Skeletal muscle satellite cell (primary cell): Measurements from ENCODE around the gene CSF1.
"Not testable (repeated sequence)": the region's sequence is repeated elsewhere in the genome, so short reads cannot be mapped to it uniquely, and the experiment has no call there.

Experiments used
- H3K27me3 ChIP-seq: 2 replicates; pipeline ENCODE4 v1.7.0; 2013; ENCODE audit warnings: low read length; ENCODE audit not compliant: control insufficient read depth, insufficient read depth
- H3K36me3 ChIP-seq: 2 replicates; pipeline ENCODE4 v1.7.0; 2013; ENCODE audit warnings: mild to moderate bottlenecking, control low read depth, low read length; ENCODE audit not compliant: insufficient read depth
- H3K4me1 ChIP-seq: 2 replicates; pipeline ENCODE4 v1.7.0; 2013; ENCODE audit warnings: low read length; ENCODE audit not compliant: control insufficient read depth, insufficient read depth
- H3K4me2 ChIP-seq: 2 replicates; pipeline ENCODE4 v1.7.0; 2013; ENCODE audit warnings: mild to moderate bottlenecking, low read length
- H3K4me3 ChIP-seq: 2 replicates; pipeline ENCODE4 v1.7.0; 2013; ENCODE audit warnings: low read length
- H3K9ac ChIP-seq: 2 replicates; pipeline ENCODE4 v1.7.0; 2013; ENCODE audit warnings: mild to moderate bottlenecking, low read depth, low read length, moderate library complexity
- H3K9me3 ChIP-seq: replicated peaks from 2 replicates; pipeline ENCODE4 v1.7.0; 2013; ENCODE audit warnings: mild to moderate bottlenecking, control low read depth, low read length

The CSF1 gene

DNA sequence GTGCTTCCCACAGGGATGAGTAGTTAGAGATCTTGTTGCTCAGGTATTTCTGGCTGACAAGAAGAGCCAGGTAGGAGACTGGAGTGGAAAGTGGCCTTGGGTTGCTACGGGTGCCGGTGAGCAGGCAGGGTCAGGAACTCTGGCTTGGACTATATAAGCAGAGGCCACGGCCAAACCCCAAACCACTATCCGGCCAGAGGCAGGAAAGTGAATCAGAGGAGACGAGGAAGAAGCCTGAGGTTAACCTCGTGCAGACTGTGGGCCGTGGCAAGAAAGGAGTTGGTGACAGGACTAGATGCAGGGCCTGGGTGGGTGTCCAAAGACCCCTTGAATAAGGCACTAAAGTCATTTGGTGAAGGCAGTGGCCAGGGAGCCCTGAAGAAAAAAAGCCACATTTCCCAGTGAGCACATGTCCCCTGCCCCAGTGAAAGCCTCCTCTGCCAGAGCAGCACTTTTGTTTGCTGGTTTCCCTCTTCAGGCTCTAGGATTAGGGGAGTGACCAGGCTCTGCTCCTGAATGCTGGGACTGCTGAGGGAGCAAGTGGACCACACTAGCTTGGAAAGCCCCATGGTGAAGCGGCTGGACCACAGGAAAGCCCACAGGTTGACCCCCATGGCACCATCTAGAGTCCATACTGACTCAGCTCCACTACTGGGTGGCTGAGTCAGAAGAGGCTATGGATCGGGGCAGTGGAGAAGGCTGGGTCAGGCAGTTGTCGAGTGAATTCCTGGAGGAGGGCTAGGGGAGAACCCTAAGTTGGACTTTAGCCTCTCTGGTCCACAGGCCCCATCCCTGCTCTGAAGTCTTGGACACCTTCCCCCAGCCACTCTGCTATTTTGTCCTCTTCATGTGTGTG lies 23.4 kb downstream of the CSF1 start:
- Histone ChIP-seq H3K4me3 (no peak overlapping the region), H3K4me2 (peak overlapping the region; percentile 37), H3K9me3 (peaks cover 3% of the 10 kb centered on the region), H3K27me3 (no peaks in the 10 kb centered on the region), H3K9ac (peak overlapping the region; percentile 8), H3K36me3 (peaks cover 14% of the 10 kb centered on the region), H3K4me1 (peaks cover 31% of the 10 kb centered on the region)

DNA sequence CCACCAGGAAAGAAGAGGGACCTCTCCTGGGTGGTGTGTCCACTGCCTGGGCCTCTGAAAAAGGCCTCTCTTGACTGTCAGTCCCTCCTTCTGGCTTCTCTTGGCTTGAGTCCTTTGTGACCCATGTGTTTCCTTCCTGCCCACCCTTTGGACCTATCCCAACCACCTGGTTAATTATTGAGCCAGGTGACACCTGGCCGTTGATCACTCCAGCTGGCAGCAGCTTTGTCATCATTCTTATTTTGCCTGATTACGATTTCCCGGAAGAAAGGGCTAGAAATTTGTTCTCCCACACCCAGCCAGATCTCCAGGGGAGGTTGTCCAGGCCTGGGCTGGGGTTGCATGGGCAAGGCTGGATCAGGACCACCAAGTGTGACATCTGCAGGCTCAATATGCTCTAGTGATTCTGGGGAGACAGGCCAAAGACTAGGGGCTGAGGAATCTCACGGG lies 24.8 kb downstream of the CSF1 start:
- H3K36me3 ChIP-seq: peaks cover under 1% of the 10 kb centered on the region
- no peak overlapping the region for H3K4me3 ChIP-seq
- peaks cover 25% of the 10 kb centered on the region for H3K4me1 ChIP-seq
- no peak overlapping the region for H3K9ac ChIP-seq
- H3K4me2 ChIP-seq: no peak overlapping the region
- no peaks in the 10 kb centered on the region for H3K27me3 ChIP-seq
- H3K9me3 ChIP-seq: peaks cover 3% of the 10 kb centered on the region

DNA sequence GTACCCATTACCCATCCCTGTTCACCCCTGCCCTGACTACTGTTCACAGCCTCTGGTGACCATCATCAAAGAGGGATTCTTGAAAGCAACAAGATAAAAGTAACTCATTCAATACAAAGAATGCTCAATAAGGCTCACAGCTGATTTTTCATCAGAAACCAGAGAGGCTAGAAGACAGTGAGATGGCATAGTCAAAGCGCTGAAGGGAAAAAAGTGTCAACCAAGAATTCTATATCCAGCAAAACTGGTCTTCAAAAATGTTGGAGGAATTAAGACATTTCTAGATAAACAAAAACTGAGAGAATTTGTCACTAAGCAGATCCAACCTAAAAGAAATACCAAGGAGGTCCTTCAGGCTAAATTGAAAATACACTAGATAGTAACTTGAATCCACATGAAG lies 27.1 kb downstream of the CSF1 start:
- Histone ChIP-seq H3K4me3 (no peak overlapping the region), H3K9ac (no peak overlapping the region), H3K36me3 (no peaks in the 10 kb centered on the region), H3K27me3 (no peaks in the 10 kb centered on the region), H3K9me3 (peaks cover 3% of the 10 kb centered on the region), H3K4me2 (no peak overlapping the region), H3K4me1 (peaks cover 15% of the 10 kb centered on the region)

DNA sequence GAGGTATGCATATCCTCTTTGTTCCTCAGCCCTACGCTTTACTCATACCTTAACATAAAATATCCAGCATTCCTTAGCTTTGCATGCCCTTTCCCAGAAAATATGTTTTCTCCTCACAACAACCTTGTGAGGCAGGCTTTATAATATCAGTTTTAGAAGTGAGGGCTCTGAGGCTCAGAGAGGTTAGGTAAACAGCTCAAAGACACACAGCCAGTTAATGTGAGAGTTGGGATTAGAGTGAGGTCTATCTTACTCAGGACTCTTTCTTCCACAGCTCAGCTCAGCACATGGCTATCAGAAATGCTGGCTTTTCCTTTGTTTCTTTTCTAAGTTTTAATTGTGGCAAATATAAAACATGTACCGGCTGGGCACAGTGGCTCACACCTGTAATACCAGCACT lies 27.9 kb downstream of the CSF1 start:
- H3K4me3 ChIP-seq: no peak overlapping the region
- H3K9ac ChIP-seq: no peak overlapping the region
- H3K9me3 ChIP-seq: peaks cover 3% of the 10 kb centered on the region
- H3K36me3 ChIP-seq: no peaks in the 10 kb centered on the region
- H3K27me3 ChIP-seq: no peaks in the 10 kb centered on the region
- H3K4me1 ChIP-seq: peaks cover 13% of the 10 kb centered on the region
- no peak overlapping the region for H3K4me2 ChIP-seq

DNA sequence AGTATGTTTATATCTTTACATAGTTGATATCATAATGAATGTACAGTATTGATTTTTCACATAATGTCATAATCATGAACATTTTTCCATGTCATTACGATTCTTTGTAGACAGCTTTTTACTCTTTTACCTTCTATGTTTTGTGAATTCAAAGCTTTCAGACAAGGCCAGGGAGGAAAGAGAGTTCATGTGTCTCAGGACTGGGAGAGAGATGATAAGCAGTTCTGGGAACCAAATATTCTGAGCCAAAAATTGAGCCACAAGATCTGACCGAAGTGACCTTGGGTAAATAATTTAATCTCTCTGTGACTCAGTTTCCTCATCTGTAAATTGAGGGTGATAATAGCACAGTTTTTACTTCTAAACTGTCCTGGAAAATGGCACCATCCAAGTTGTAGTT lies 31.8 kb downstream of the CSF1 start:
- Histone ChIP-seq H3K4me1 (no peaks in the 10 kb centered on the region), H3K4me3 (no peak overlapping the region), H3K36me3 (no peaks in the 10 kb centered on the region), H3K27me3 (no peaks in the 10 kb centered on the region), H3K9ac (no peak overlapping the region), H3K9me3 (peaks cover 3% of the 10 kb centered on the region), H3K4me2 (no peak overlapping the region)

DNA sequence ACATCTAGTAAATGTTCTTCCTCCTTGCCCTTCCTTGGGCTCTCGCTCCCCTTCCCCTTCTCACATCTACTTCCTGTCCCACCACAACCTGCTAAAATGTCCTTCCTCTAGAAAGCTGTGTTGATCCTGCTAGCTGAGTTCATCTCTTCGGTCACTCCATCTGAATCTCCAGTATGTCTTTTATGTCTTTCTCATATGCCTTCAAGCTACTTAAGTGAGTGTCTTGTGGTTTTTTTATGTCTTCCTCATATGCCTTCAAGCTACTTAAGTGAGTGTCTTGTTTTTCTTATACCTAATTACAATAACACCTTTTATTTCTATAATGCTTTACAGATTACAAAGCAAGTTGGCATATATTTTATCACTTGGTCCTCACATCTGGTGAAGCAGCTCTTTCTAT lies 33.9 kb downstream of the CSF1 start:
- Histone ChIP-seq H3K36me3 (no peaks in the 10 kb centered on the region), H3K27me3 (no peaks in the 10 kb centered on the region), H3K9ac (no peak overlapping the region), H3K4me3 (no peak overlapping the region), H3K4me2 (no peak overlapping the region), H3K9me3 (no peaks in the 10 kb centered on the region), H3K4me1 (no peaks in the 10 kb centered on the region)

DNA sequence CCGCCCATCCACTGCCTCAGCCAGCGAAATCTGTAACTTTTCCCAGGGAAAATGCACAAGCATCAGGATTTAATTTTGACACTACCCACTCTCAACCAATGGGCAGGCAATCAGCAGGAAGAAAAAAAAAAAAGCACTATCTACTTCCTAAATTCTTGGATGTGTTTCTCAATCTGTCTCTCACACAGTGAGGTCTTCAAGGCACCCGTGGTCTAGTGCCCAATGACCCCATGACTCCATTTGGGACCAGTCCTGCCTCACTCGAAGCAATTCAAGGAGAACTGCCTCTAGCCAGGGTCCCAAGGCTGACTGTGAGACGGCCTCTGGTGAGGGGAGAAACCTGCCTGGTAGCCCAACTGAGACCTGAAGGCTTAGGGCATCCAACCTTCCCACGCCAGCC lies 35.9 kb downstream of the CSF1 start:
- Histone ChIP-seq H3K36me3 (no peaks in the 10 kb centered on the region), H3K9me3 (no peaks in the 10 kb centered on the region), H3K4me1 (no peaks in the 10 kb centered on the region), H3K27me3 (no peaks in the 10 kb centered on the region), H3K4me2 (no peak overlapping the region), H3K9ac (no peak overlapping the region), H3K4me3 (no peak overlapping the region)

DNA sequence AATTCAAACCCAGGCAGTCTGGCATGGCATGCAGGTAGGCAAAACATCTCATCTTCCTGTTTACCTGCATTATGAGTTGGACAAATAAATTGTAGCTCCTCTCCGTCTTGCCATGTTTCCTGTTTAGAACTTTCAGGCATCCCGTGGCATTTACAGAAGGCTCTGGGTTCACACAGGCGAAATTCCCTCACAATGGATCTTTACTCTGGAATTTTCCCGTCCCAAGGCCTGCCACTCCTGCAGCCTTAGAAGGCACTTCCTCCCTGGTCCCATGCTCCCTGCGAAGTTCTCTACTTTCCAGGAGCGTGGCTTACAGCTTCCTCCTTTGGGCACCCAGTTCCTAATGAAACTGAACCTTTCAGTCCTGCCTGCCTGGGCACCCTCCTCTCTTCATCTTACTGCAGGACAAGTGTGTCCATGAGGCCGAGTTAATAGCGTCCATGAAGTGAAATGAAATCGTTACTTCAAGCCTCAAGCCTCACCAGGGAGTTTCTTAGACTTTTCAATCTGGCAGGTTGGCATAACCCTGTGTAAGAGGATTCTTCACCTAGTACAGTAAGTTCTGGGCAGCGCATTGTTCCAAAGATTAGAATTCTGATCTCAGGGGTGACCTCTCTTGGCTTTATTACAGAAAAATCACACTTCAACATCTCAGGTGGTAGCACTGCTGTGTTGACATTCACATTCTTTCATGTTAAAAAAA lies 37.1 kb downstream of the CSF1 start:
- Histone ChIP-seq H3K36me3 (no peaks in the 10 kb centered on the region), H3K4me1 (no peaks in the 10 kb centered on the region), H3K9ac (no peak overlapping the region)

DNA sequence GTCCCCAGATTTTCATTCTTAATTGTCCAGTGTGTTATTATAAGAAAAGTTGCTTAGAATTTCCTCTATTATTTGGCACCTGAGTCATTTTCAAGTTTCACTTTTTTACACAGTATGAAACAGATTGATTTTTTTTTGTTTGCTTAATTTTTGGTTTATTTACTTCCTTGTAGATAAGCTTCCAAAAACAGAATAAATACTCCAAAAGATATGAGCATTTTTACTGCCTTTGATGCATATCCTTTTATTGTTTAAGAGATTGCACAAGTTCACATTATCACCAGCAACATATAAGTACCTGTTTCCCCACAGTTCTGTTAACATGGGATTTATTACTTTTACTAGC lies 37.6 kb downstream of the CSF1 start:
- H3K4me1 ChIP-seq: no peaks in the 10 kb centered on the region
- H3K9ac ChIP-seq: no peak overlapping the region
- H3K27me3 ChIP-seq: no peaks in the 10 kb centered on the region
- H3K9me3 ChIP-seq: no peaks in the 10 kb centered on the region
- H3K4me2 ChIP-seq: no peak overlapping the region
- H3K36me3 ChIP-seq: no peaks in the 10 kb centered on the region
- H3K4me3 ChIP-seq: no peak overlapping the region

More for the DNA sequence above, 37.1 kb downstream of the CSF1 start:
- Histone ChIP-seq H3K4me2 (no peak overlapping the region), H3K27me3 (no peaks in the 10 kb centered on the region), H3K9me3 (no peaks in the 10 kb centered on the region), H3K4me3 (no peak overlapping the region)

DNA sequence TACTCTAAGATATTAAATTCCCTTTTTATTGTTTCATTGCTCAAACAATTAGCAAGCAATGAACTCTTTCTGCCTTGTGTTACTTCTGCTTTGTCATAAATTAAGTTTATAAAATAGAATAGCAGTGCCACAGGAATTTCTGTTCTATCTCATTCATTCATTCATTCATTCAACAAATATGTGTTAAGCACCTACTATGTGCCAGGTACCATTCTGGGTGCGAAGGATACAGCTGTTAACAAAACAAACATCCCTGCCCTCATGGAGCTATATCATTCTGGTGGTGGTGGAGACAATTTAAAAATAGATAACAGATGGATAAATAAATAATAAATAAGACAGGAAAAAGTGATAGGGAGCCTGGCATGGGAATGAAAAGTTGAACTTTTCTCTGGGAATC lies 39.4 kb downstream of the CSF1 start:
- no peaks in the 10 kb centered on the region for H3K4me1 ChIP-seq
- no peak overlapping the region for H3K4me3 ChIP-seq
- no peak overlapping the region for H3K4me2 ChIP-seq
- no peaks in the 10 kb centered on the region for H3K27me3 ChIP-seq
- no peaks in the 10 kb centered on the region for H3K36me3 ChIP-seq
- no peak overlapping the region for H3K9ac ChIP-seq
- no peaks in the 10 kb centered on the region for H3K9me3 ChIP-seq

DNA sequence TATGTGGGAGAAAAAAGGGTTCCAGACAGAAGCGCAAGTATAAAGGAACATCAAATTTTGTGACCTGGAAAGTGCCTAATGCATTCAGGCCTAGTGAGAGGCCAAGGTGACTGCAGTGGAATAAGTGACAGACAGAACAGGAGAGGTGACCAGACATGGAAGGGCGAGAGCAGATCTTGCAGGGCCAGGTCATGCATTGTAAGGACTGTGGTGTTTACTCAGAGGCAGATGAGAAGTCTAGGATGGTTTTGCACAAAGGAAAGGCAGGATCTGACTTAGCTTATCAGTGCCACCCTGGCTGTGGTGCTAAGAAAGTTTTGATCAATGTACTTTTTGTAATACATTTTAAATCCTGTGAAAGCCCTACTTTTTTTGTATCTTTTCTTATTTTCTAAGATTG lies 39.9 kb downstream of the CSF1 start:
- H3K9me3 ChIP-seq: no peaks in the 10 kb centered on the region
- H3K4me2 ChIP-seq: no peak overlapping the region
- no peak overlapping the region for H3K9ac ChIP-seq
- H3K4me1 ChIP-seq: no peaks in the 10 kb centered on the region
- no peak overlapping the region for H3K4me3 ChIP-seq
- H3K27me3 ChIP-seq: no peaks in the 10 kb centered on the region
- H3K36me3 ChIP-seq: no peaks in the 10 kb centered on the region

DNA sequence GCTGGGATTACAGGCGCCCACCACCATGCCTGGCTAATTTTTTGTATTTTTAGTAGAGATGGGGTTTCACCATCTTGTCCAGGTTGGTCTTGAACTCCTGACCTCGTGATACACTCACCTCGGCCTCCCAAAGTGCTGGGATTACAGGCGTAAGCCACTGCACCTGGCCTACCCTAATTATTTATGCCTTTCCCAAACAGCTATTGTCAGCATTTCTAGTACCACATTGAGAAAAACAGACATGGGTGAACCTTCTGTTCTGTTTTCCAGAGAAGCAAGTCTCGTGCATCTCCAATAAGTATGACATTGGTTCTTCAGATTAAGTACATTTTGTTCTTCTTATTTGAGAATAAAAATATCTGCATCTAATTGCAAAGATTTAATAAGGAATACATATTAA lies 40.9 kb downstream of the CSF1 start:
- not testable (repeated sequence) for H3K36me3 ChIP-seq, H3K9me3 ChIP-seq, H3K4me3 ChIP-seq, H3K27me3 ChIP-seq, H3K4me1 ChIP-seq, H3K4me2 ChIP-seq, H3K9ac ChIP-seq
